ENCODE data around the gene NMRAL1. TPM values are rescaled to one million over a fixed set of nuclear protein-coding genes. Genes with fewer than 3 reads are reported as not detected.

NMRAL1 gene
- total RNA-seq, 1 donor from 2014 or later, result 35.3 TPM

DNA sequence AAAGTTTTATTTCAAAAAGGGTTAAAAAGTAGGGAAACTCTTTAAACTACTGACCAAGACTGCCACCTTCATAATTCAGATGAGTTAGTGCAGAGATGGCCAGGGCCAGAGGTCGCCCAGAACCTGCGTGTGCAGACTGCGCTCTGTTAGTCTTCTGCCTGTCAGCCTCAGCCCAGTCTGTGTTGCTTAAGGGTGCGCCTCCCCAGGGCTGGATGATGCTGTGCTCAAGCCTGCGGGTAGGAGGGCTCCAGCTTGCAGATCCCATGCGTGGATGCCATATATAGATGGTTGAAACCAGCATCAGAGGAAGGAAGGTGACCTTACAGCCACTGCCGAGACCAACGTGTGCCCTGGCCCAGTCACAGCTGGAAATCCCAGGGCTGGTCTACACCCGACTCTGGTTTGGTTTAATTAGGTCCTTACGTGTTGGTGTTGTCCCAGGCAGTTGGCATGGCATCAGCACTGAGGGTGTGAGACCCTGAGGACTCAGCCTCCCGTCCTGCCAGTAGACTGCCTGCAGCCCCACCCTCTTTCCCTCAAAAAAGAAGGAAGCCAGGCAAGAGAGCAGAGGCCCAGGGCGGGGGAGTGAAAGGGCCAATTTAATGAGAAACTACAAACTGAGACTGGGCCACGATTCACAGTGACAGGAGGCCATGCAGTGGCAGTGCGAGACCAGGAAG lies 36.5 kb upstream of the NMRAL1 start:
- H3K36me3 Mint-ChIP-seq (ENCODE audit: low read depth, unreplicated experiment), result peaks cover 43% of the 10 kb centered on the region

DNA sequence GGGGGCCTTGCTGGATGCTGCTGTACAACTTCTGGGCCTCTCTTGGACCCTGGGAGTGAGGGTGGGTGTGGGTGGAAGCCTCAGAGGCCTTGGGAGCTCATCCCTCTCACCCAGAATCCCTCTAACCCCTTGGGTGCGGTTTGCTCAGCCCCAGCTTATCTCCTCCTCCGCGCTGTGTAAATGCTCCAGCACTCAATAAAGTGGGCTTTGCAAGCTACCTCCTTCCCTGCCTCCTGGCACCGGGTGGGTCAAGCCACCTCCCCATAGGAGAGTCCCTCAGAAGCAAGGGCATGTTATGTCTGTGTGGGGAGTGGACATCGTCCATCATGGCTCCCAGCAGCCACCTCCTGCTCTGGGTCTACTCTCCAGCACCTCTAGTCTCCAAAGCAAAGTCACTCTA lies 35.7 kb upstream of the NMRAL1 start:
- Mint-ChIP-seq H3K27ac (ENCODE audit: unreplicated experiment) (peak overlapping the region; percentile 41), H3K36me3 (ENCODE audit: low read depth, unreplicated experiment) (peaks cover 49% of the 10 kb centered on the region), H3K4me1 (ENCODE audit: unreplicated experiment) (peaks cover 10% of the 10 kb centered on the region), H3K4me3 (ENCODE audit: unreplicated experiment) (peak overlapping the region; percentile 52), H3K27me3 (ENCODE audit: unreplicated experiment) (peaks cover 8% of the 10 kb centered on the region), H3K9me3 (ENCODE audit: unreplicated experiment) (no peaks in the 10 kb centered on the region)
- no peak for DNase-seq (ENCODE audit: low spot score)
- TF ChIP-seq, protein P1, sequence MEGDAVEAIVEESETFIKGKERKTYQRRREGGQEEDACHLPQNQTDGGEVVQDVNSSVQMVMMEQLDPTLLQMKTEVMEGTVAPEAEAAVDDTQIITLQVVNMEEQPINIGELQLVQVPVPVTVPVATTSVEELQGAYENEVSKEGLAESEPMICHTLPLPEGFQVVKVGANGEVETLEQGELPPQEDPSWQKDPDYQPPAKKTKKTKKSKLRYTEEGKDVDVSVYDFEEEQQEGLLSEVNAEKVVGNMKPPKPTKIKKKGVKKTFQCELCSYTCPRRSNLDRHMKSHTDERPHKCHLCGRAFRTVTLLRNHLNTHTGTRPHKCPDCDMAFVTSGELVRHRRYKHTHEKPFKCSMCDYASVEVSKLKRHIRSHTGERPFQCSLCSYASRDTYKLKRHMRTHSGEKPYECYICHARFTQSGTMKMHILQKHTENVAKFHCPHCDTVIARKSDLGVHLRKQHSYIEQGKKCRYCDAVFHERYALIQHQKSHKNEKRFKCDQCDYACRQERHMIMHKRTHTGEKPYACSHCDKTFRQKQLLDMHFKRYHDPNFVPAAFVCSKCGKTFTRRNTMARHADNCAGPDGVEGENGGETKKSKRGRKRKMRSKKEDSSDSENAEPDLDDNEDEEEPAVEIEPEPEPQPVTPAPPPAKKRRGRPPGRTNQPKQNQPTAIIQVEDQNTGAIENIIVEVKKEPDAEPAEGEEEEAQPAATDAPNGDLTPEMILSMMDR (IDR thresholded peaks at IDR 0.05; ENCODE audit: unreplicated experiment), result no peak

More for the DNA sequence above, 36.5 kb upstream of the NMRAL1 start:
- Mint-ChIP-seq H3K27me3 (ENCODE audit: unreplicated experiment) (peaks cover 11% of the 10 kb centered on the region), H3K4me3 (ENCODE audit: unreplicated experiment) (peak overlapping the region; percentile 70), H3K9me3 (ENCODE audit: unreplicated experiment) (no peaks in the 10 kb centered on the region), H3K4me1 (ENCODE audit: unreplicated experiment) (peaks cover 18% of the 10 kb centered on the region), H3K27ac (ENCODE audit: unreplicated experiment) (peak overlapping the region; percentile 52)
- TF ChIP-seq, protein P1 (IDR thresholded peaks at IDR 0.05; ENCODE audit: unreplicated experiment), result no peak
- no peak for DNase-seq (ENCODE audit: low spot score)

DNA sequence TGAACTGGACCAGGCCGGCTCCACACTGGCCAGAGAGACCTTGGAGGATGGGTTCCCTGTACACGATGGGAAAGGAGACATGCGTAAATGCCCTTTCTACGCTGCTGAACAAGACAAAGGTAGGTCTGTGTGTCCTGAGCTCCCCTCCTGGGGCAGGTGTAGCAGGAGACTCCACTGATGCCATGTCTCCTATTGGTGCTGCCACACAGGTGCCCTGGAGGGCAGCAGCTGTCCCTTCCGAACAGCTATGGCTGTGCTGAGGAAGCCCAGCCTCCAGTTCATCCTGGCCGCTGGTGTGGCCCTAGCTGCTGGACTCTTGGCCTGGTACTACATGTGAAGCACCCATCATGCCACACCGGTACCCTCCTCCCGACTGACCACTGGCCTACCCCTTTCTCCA lies 35.0 kb upstream of the NMRAL1 start:
- peaks cover 52% of the 10 kb centered on the region for H3K36me3 Mint-ChIP-seq (ENCODE audit: low read depth, unreplicated experiment)
- H3K27ac Mint-ChIP-seq (ENCODE audit: unreplicated experiment), result no peak overlapping the region
- peaks cover 5% of the 10 kb centered on the region for H3K27me3 Mint-ChIP-seq (ENCODE audit: unreplicated experiment)
- TF ChIP-seq, protein P1 (IDR thresholded peaks at IDR 0.05; ENCODE audit: unreplicated experiment), result no peak
- DNase-seq (ENCODE audit: low spot score), result no peak
- H3K9me3 Mint-ChIP-seq (ENCODE audit: unreplicated experiment), result no peaks in the 10 kb centered on the region
- H3K4me1 Mint-ChIP-seq (ENCODE audit: unreplicated experiment), result peaks cover 7% of the 10 kb centered on the region
- no peak overlapping the region for H3K4me3 Mint-ChIP-seq (ENCODE audit: unreplicated experiment)

DNA sequence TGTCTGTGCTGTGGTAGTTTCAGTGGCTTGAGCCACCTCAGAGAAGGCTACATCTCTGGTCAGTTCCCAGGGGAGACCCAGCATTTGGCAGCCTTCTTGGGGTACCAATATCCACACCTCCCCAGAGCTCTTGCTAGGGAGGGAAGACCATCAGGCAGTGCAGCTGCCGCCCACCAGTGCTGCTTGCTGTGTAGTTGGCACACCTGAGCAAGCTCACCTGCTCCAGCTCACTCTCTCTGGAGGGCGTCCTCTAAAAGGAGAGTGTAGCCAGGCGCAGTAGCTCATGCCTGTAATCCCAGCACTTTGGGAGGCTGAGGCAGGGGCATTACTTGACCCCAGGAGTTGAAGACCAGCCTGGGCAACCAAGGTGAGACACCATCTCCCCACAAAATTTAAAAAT lies 34.4 kb upstream of the NMRAL1 start:
- no peak overlapping the region for H3K4me3 Mint-ChIP-seq (ENCODE audit: unreplicated experiment)
- H3K36me3 Mint-ChIP-seq (ENCODE audit: low read depth, unreplicated experiment), result peaks cover 52% of the 10 kb centered on the region
- H3K27ac Mint-ChIP-seq (ENCODE audit: unreplicated experiment), result no peak overlapping the region
- TF ChIP-seq, protein P1 (IDR thresholded peaks at IDR 0.05; ENCODE audit: unreplicated experiment), result no peak
- peaks cover 7% of the 10 kb centered on the region for H3K4me1 Mint-ChIP-seq (ENCODE audit: unreplicated experiment)
- no peaks in the 10 kb centered on the region for H3K9me3 Mint-ChIP-seq (ENCODE audit: unreplicated experiment)
- no peak for DNase-seq (ENCODE audit: low spot score)
- H3K27me3 Mint-ChIP-seq (ENCODE audit: unreplicated experiment), result peaks cover 5% of the 10 kb centered on the region

DNA sequence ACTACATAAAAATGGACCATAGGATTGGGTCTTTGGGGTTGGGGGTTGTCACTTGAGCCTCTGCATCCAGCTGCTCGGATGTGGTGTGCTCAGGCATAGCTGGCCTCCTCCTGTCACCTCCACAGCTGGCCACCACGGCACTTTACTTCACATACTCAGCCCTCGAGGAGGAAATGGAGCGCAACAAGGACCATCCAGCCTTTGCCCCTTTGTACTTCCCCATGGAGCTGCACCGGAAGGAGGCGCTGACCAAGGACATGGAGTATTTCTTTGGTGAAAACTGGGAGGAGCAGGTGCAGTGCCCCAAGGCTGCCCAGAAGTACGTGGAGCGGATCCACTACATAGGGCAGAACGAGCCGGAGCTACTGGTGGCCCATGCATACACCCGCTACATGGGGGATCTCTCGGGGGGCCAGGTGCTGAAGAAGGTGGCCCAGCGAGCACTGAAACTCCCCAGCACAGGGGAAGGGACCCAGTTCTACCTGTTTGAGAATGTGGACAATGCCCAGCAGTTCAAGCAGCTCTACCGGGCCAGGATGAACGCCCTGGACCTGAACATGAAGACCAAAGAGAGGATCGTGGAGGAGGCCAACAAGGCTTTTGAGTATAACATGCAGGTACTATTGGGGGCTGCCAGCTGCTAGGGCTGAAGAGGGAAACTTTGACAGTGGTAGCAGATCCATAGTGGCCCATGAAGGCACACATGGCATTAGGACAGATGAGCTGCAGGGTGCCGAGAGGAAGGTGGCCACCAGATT lies 33.3 kb upstream of the NMRAL1 start:
- Mint-ChIP-seq H3K9me3 (ENCODE audit: unreplicated experiment) (no peaks in the 10 kb centered on the region), H3K4me1 (ENCODE audit: unreplicated experiment) (peaks cover 9% of the 10 kb centered on the region), H3K27ac (ENCODE audit: unreplicated experiment) (peak overlapping the region; percentile 42), H3K27me3 (ENCODE audit: unreplicated experiment) (peaks cover 5% of the 10 kb centered on the region), H3K4me3 (ENCODE audit: unreplicated experiment) (peak overlapping the region; percentile 56), H3K36me3 (ENCODE audit: low read depth, unreplicated experiment) (peaks cover 52% of the 10 kb centered on the region)
- TF ChIP-seq, protein P1 (IDR thresholded peaks at IDR 0.05; ENCODE audit: unreplicated experiment), result no peak
- no peak for DNase-seq (ENCODE audit: low spot score)

Data from endothelial cell (in vitro differentiated cells).